AG10803 (cell line): ENCODE results near the gene CMC4.

ENCODE experiments used
- DNase-seq: peaks from one replicate; pipeline ENCODE4 v3.0.0; 2010; ENCODE audit warnings: low read depth
- H3K4me3 ChIP-seq: 2 replicates; pipeline ENCODE4 v1.5.1; 2011; ENCODE audit warnings: mild to moderate bottlenecking, low read length, control low read depth
- TF ChIP-seq, protein P1 (sequence below): conservative IDR thresholded peaks from 2 replicates; pipeline ENCODE4 v1.5.1; 2011; ENCODE audit warnings: mild to moderate bottlenecking, low read length, control low read depth, inconsistent platforms

Gene CMC4

DNA sequence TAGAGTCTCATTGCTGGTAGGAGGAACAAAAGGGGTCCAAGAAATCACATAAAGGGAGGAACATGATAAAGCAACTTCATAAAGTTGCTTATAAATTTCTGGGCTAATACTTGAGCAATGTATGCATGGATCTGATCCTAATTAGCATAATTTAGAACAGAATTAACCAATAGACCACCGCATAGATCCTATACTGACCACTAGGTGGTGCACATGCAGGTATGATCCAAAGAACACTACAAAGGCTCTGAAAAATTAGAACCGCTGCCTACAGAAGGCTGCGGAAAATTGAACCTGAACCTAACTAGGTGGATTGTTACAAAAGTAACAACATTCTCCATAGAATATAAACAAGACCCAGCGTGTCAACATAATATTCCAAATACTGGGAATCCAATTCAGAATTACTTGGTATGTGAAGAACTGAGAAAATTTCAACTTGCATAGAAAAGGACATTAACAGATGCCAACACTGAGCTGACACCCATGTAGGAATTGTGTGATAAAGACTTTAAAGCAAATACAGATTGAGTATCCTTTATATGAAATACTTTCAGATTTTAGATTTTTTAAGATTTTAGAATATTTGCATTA is 23.6 kb upstream of the CMC4 start:
- DNase-seq: peak; percentile 16
- TF ChIP-seq, protein P1, sequence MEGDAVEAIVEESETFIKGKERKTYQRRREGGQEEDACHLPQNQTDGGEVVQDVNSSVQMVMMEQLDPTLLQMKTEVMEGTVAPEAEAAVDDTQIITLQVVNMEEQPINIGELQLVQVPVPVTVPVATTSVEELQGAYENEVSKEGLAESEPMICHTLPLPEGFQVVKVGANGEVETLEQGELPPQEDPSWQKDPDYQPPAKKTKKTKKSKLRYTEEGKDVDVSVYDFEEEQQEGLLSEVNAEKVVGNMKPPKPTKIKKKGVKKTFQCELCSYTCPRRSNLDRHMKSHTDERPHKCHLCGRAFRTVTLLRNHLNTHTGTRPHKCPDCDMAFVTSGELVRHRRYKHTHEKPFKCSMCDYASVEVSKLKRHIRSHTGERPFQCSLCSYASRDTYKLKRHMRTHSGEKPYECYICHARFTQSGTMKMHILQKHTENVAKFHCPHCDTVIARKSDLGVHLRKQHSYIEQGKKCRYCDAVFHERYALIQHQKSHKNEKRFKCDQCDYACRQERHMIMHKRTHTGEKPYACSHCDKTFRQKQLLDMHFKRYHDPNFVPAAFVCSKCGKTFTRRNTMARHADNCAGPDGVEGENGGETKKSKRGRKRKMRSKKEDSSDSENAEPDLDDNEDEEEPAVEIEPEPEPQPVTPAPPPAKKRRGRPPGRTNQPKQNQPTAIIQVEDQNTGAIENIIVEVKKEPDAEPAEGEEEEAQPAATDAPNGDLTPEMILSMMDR: peak; percentile 63
- no peak overlapping the region for H3K4me3 ChIP-seq

DNA sequence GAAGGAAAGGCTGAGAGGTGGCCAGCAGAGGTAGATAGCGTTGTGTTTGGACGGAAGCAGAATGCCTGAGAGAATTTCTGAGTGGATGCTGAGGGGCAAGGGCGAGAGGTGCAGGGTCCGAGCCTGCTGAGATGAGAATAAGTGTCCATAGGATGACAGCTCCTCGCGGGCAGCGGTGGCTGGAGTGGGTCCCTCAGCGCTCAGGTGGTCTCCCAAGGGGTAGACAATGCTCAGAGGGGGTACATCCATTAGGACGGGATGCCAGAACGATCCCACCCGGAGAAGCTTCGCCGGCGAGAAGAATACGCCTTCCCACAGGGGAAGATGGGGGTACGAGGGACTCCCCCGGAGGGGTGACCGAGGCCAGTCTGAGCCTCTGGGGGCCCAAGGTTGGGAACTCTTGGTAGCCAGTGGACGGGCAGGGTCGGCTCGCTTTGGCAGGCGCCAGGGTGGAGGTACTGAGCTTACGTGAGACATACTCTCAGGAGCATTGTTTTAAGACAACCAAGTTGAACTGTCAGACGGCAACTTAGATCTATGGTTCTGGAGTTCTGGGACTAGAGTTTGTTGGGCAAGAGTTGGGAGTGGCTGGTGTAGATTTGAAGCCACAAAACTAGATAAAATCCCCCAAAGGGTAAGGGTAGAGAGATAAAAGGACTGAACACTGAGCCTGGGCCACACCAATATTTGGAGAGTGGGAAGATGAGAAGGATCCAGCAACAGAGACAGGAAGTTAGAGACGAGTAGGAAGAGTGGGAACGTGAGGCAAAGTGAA is 16.2 kb upstream of the CMC4 start:
- no peak overlapping the region for H3K4me3 ChIP-seq
- TF ChIP-seq, protein P1: no peak
- no peak for DNase-seq

DNA sequence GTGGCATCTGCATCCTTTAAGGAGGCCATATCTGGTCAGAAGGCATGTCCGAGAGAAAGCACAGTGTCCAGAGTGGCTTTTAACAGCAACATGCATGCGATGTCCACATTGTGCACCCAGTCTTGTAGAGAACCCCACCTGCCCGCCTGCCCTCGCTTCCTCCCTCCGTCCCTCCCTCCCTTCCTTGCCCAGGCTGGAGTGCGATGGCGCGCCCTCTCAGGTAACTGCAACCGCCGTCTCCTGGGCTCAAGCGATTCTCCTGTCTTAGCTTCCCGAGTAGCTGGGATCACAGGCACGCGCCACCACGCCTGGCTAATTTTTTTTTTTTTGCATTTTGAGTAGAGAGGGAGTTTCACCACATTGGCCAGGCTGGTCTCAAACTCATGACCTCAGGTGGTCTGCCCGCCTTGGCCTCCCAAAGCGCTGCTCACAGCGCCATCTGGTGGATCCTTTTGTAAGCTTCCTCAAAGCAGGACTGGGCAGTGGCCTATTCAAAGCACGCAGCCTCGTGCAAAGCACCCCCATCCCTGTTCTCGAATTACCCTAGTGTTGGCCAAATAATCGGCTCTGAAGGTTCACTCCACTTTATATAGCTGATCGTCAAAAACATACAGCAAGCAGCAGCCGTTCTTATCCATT is 15.4 kb upstream of the CMC4 start:
- TF ChIP-seq, protein P1: peak; percentile 52
- DNase-seq: peak; percentile 17
- no peak overlapping the region for H3K4me3 ChIP-seq

DNA sequence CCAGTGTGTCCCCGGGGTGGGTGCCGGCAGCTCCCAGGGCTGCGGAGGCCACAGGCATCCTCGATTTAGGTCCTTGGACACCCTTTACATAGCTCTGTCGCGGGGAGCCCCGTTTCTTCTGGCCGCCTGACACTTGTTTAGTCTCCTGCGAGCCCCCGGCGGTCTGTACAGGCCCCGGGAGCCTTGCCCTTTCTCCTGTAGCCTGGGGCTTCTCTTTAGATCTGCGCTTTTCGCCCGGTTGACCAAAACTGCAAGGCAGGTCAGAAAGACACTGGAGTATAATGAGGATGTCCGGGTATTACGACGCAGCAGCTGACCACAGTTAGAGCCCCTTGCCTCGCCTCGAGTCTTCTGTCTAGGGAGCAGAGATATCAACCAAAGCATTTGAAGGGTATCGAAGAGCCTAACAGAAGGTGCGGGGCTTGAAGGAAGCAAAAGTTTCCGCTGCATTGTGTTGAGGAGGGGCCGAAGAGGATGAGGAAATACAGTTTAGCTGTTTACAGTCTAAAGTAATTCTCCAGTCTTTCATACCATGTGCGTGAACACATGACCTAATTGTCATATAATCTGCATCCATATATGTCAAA is 851 bp upstream of the CMC4 start:
- TF ChIP-seq, protein P1: no peak
- H3K4me3 ChIP-seq: peak overlapping the region; percentile 75
- DNase-seq: no peak

DNA sequence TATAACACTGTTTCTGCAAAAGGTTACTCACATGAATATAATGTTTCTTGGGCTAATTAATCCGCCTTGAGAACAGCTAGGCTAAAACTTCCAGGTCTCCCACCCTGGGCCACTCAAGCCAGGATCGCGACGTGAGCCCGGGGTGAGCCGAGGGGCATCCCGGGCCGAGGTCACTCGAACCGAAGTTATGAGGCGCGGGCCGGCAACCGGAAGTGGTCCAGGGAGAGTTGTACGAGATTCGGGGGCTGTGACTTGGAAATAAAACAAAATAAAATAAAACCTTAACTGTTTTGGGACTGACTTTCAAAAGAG is 317 bp downstream of the CMC4 start:
- peak overlapping the region; percentile 66 for H3K4me3 ChIP-seq
- DNase-seq: no peak
- TF ChIP-seq, protein P1: no peak

DNA sequence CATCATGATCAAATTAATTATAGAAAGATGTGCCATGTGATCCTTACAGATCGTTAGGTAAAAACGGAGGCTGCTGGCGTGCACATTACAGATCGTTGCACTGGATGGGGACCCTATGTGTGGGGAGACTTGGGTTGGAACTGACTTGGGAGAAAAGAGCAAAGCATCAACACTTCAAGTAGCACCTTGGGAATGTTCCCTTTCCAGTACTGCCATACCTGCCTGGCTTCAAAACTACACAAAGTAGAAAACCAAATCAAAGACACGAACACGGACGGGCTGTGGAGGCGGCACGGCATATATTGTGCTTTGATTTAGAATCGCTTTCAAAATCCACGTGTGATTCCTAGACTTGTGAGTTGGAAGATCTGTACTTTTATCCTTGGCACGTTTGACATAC is 898 bp downstream of the CMC4 start:
- DNase-seq: no peak
- TF ChIP-seq, protein P1: no peak
- H3K4me3 ChIP-seq: peak overlapping the region; percentile 66
